Prostate gland (tissue), 2 donors: Measurements from ENCODE around the gene GPC5. TPM values are rescaled to one million over a fixed set of nuclear protein-coding genes. Genes with fewer than 3 reads are reported as not detected.

Source experiments
- DNase-seq: peaks from one replicate; pipeline ENCODE4 v3.0.0-alpha.2; 2019; ENCODE audit warnings: low spot score
- H3K27ac ChIP-seq, 2 donors: fragments of 200-600 bp; sonication (generic); 2 replicates each; pipeline ENCODE4 v1.5.1; 2017 to 2019
- H3K27me3 ChIP-seq: fragments of 200-600 bp; sonication (generic); replicated peaks from 2 replicates; pipeline ENCODE4 v1.5.1; 2019; ENCODE audit not compliant: insufficient read depth
- H3K36me3 ChIP-seq, 2 donors: fragments of 200-600 bp; sonication (generic); 1 replicate in 1 of 2; 2 replicates in 1 of 2; pipeline versions ENCODE4 v1.5.1 to v1.8.1; 2017 to 2019
- H3K4me1 ChIP-seq: fragments of 200-600 bp; sonication (generic); replicated peaks from 2 replicates; pipeline ENCODE4 v1.5.1; 2019
- H3K4me3 ChIP-seq, 2 donors: fragments of 200-600 bp; sonication (generic); 2 replicates each; pipeline ENCODE4 v1.5.1; 2017 to 2019
- H3K9me3 ChIP-seq: fragments of 200-600 bp; sonication (generic); 2 replicates; pipeline ENCODE4 v1.5.1; 2017
- POLR2A ChIP-seq: fragments of 450-650 bp; IDR thresholded peaks from one replicate; pipeline ENCODE4 v1.6.1; 2016; ENCODE audit warnings: antibody characterized with exemption, mild to moderate bottlenecking
- POLR2AphosphoS5 ChIP-seq: sonication (generic); formaldehyde crosslinking; IDR thresholded peaks from one replicate; pipeline ENCODE4 v1.6.1; 2017; ENCODE audit warnings: antibody characterized with exemption
- WGBS: methylation state at CpG from one replicate; pipeline ENCODE4 v1.1.5; 2018; 5-methylcytosine and 5-hydroxymethylcytosine counted together
- intact Hi-C: fragments of 100-400 bp; cut with DNase I; formaldehyde crosslinking; loops from one replicate; pipeline ENCODE4 v1.14.2; 2022
- total RNA-seq, 2 donors: library from RNA; depleted of rRNA; stranded (reverse); fragments of >200 nt; gene quantifications; one replicate each; pipeline ENCODE4 v1.1.0, GENCODE V29; 2016
- TF ChIP-seq, protein P1 (sequence below), 4 experiments: fragments of 200-600 bp in 2 of 4; fragments of 450-650 bp in 2 of 4; sonication (generic) in 2 of 4; IDR thresholded peaks; 1 replicate in 3 of 4; 2 replicates in 1 of 4; pipeline ENCODE4 v1.5.1; 2016 to 2019; ENCODE audit warnings: antibody characterized with exemption in 4 of 4, mild to moderate bottlenecking in 2 of 4, moderate library complexity in 2 of 4

The GPC5 gene
- total RNA-seq, 2 donors from 2014 or later = 0.23 to 35.0 TPM

DNA sequence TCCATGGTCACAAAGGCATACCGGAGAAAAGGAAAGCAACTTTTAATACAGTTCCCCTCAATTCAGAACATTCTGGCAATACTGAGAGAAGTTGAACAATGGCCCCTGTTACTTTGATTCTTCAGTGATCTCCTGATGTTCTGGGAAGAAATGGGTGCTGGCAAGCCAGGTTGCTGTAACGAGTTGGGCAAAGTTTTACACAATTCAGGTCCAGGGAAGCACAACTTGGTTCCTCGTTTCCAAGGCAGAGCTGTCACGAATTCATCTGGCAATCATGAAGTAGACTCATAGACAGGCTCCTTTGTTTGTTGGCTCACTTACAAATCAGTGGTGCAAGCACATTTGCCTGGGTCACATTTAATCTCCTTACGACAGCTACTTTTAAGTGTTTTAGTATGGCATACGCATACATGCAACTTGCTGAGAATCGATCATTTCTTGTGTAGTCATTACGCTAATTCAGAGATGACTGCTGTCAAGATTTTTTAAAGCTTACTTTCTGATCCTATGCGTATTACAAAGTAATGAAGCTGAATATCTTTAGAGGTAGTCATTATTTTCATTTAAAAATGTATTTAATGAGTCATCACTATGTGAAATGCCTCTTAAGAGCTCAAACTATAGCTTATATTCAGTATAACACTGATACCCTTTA lies 174.7 kb downstream of the GPC5 start:
- H3K36me3 ChIP-seq = no peaks in the 10 kb centered on the region
- no peaks in the 10 kb centered on the region for H3K27me3 ChIP-seq
- no peaks in the 10 kb centered on the region for H3K4me1 ChIP-seq
- no peak overlapping the region for H3K27ac ChIP-seq
- no peak overlapping the region for H3K4me3 ChIP-seq
- H3K9me3 ChIP-seq = no peaks in the 10 kb centered on the region
- 88% methylated on average over 9 of the region's 9 CpGs for WGBS
- TF ChIP-seq POLR2AphosphoS5 (no peak), POLR2A (no peak)
- TF ChIP-seq, protein P1, sequence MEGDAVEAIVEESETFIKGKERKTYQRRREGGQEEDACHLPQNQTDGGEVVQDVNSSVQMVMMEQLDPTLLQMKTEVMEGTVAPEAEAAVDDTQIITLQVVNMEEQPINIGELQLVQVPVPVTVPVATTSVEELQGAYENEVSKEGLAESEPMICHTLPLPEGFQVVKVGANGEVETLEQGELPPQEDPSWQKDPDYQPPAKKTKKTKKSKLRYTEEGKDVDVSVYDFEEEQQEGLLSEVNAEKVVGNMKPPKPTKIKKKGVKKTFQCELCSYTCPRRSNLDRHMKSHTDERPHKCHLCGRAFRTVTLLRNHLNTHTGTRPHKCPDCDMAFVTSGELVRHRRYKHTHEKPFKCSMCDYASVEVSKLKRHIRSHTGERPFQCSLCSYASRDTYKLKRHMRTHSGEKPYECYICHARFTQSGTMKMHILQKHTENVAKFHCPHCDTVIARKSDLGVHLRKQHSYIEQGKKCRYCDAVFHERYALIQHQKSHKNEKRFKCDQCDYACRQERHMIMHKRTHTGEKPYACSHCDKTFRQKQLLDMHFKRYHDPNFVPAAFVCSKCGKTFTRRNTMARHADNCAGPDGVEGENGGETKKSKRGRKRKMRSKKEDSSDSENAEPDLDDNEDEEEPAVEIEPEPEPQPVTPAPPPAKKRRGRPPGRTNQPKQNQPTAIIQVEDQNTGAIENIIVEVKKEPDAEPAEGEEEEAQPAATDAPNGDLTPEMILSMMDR (IDR thresholded peaks at IDR 0.05) = no peak
- DNase-seq = no peak
- intact Hi-C loops = no loop called here

DNA sequence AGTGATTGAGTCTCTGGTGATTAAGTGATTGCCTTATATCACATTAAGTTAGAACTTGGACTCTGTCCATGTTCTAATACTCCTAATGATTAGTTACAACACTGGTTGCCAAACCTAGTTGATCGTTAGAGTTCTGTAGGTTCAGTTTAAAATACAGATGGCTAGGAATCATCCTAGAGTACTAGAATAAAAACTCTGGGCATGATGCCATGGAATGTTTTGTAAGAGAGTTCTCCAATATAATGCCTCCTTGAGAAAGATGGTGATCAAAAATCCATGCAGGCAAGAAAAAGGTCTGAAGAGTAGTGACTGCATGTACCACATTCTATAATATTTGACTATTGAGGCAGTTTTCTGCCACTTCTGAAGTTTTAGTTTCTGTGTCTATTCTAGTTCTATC lies 176.3 kb downstream of the GPC5 start:
- Histone ChIP-seq H3K9me3 (no peaks in the 10 kb centered on the region), H3K4me1 (no peaks in the 10 kb centered on the region), H3K27ac (no peak overlapping the region), H3K36me3 (no peaks in the 10 kb centered on the region), H3K27me3 (no peaks in the 10 kb centered on the region), H3K4me3 (no peak overlapping the region)
- WGBS = 47% methylated on average over 1 of the region's 1 CpG
- intact Hi-C loops = no loop called here
- no peak for DNase-seq
- TF ChIP-seq POLR2A (no peak), POLR2AphosphoS5 (no peak)
- TF ChIP-seq, protein P1 (IDR thresholded peaks at IDR 0.05) = no peak

DNA sequence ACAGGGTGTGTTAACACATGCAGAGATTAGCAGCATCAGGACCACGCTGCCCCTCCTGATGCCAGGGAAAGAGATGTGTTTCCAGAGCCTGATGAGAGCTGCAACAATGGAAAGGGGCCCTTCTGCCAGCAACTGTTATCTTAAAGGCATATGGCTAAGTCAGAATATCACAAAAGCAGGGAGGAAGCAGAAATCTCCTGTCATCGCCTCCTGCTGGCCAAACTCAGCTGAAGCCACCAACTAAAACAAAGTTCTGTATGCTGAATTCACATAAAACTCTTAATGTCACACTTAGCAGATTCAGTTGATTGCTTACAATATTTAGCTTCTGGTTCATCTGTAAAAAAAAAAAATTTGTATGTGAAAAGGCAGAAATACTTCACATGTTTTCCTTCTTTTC lies 178.2 kb downstream of the GPC5 start:
- intact Hi-C loops = no loop called here
- Histone ChIP-seq H3K4me1 (no peaks in the 10 kb centered on the region), H3K27ac (no peak overlapping the region), H3K36me3 (no peaks in the 10 kb centered on the region), H3K27me3 (no peaks in the 10 kb centered on the region), H3K4me3 (no peak overlapping the region), H3K9me3 (no peaks in the 10 kb centered on the region)
- 53% methylated on average over 2 of the region's 2 CpGs for WGBS
- no peak for DNase-seq
- TF ChIP-seq POLR2A (no peak), POLR2AphosphoS5 (no peak)
- TF ChIP-seq, protein P1 (IDR thresholded peaks at IDR 0.05) = no peak

DNA sequence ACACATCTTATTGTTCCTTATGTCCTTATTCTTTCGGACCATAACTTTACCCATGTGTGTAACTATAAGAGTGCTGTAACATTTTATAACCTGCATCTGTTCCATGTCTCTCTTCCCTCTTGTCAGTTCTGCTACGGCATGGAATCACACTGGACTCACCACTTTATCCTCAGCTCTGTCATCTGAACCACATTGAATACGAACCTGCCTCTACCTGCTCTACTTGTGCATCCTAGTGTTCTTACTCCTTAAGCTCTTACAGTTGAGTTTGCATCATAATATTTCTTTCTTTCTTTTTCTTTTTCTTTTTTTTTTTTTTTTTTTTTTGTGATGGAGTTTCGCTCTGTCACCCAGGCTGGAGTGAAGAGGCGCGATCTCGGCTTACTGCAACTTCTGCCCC lies 180.9 kb downstream of the GPC5 start:
- H3K9me3 ChIP-seq = no peaks in the 10 kb centered on the region
- TF ChIP-seq POLR2AphosphoS5 (no peak), POLR2A (no peak)
- TF ChIP-seq, protein P1 (IDR thresholded peaks at IDR 0.05) = no peak
- DNase-seq = no peak
- no peak overlapping the region for H3K27ac ChIP-seq
- H3K36me3 ChIP-seq = no peaks in the 10 kb centered on the region
- 82% methylated on average over 7 of the region's 7 CpGs for WGBS
- no peak overlapping the region for H3K4me3 ChIP-seq
- no peaks in the 10 kb centered on the region for H3K27me3 ChIP-seq
- H3K4me1 ChIP-seq = no peaks in the 10 kb centered on the region
- intact Hi-C loops = no loop called here

DNA sequence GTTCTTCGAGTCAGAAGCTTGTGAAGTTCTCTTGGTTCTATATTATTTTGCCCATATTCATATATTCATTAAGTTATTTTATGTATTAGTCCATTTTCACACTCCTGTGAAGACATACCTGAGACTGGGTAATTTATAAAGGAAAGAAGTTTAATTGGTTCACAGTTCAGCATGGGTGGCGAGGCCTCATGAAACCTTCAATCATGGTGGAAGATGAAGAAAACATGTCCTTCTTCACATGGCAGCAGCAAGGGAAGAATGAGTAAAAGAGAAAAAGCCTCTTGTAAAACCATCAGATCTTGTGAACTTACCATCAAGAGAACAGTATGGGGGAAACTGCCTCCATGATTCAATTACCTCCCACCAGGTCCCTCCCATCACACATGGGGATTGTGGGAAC lies 182.3 kb downstream of the GPC5 start:
- no peak for DNase-seq
- H3K4me3 ChIP-seq = no peak overlapping the region
- H3K36me3 ChIP-seq = no peaks in the 10 kb centered on the region
- intact Hi-C loops = no loop called here
- WGBS = 90% methylated on average over 2 of the region's 2 CpGs
- no peaks in the 10 kb centered on the region for H3K4me1 ChIP-seq
- no peak for TF ChIP-seq POLR2A
- TF ChIP-seq POLR2AphosphoS5 = no peak
- TF ChIP-seq, protein P1 (IDR thresholded peaks at IDR 0.05) = no peak
- H3K27me3 ChIP-seq = no peaks in the 10 kb centered on the region
- H3K27ac ChIP-seq = no peak overlapping the region
- no peaks in the 10 kb centered on the region for H3K9me3 ChIP-seq
